Upper lobe of right lung (tissue), 1 donor: ENCODE results near the gene TMEM209. TPM values are rescaled to one million over a fixed set of nuclear protein-coding genes. Genes with fewer than 3 reads are reported as not detected.

ENCODE experiments used
- ATAC-seq: fragments of 200-7000 bp; cut with Tn5 transposase; one replicate; pipeline ENCODE4 v1.9.1; 2020; ENCODE audit warnings: mild to moderate bottlenecking, moderate library complexity
- DNase-seq: peaks from one replicate; pipeline ENCODE4 v3.0.0-alpha.2; 2020
- H3K27ac ChIP-seq: fragments of 200-600 bp; one replicate; pipeline ENCODE4 v1.8.0; 2022
- H3K27me3 ChIP-seq: fragments of 200-600 bp; one replicate; pipeline ENCODE4 v1.8.0; 2022; ENCODE audit warnings: mild to moderate bottlenecking
- H3K36me3 ChIP-seq: fragments of 200-600 bp; one replicate; pipeline ENCODE4 v1.8.0; 2022
- H3K4me1 ChIP-seq: fragments of 200-600 bp; one replicate; pipeline ENCODE4 v1.8.0; 2022
- H3K4me3 ChIP-seq: fragments of 200-600 bp; one replicate; pipeline ENCODE4 v1.8.0; 2022; ENCODE audit warnings: mild to moderate bottlenecking
- H3K9me3 ChIP-seq: fragments of 200-600 bp; one replicate; pipeline ENCODE4 v1.8.0; 2022
- intact Hi-C: fragments of 100-400 bp; cut with DNase I; formaldehyde crosslinking; loops from one replicate; pipeline ENCODE4 v1.11.0; 2022
- total RNA-seq: library from RNA; stranded (reverse); fragmentation: NEBNext Ultra II Directional; extraction: Animal tissue kit (Norgen Biotek cat#: 25700); gene quantifications from one replicate; pipeline ENCODE4 v1.2.1, GENCODE V29; 2021
- TF ChIP-seq, protein P1 (sequence below): fragments of 200-600 bp; IDR thresholded peaks from one replicate; pipeline ENCODE4 v1.8.0; 2022; ENCODE audit warnings: antibody characterized with exemption
- donor health status: DM: no; HTN: yes; CAD: no; lungs with severe emphysema.

TMEM209 gene
- total RNA-seq, 1 donor from 2014 or later: 18.3 TPM

DNA sequence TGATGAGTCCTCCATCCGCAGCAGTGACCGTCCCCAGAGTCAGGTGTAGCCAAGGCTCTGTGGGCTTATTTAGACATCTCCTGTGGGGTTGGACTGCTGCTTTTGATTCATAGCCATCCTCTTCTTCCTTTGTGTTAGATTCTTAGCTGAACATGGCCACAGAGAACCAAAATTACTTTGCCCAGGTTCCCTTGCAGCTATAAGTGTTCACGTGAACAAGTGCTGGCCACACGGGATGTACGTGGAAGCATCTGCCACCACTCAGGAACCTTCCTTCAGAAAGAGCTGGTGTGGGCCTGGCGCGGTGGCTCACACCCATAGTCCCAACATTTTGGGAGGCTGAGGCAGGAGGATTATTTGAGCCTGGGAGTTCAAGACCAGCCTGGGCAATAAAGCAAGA lies 49.1 kb downstream of the TMEM209 start:
- H3K4me3 ChIP-seq: no peak overlapping the region
- no peak for ATAC-seq
- H3K27ac ChIP-seq: no peak overlapping the region
- intact Hi-C loops: no loop called here
- no peaks in the 10 kb centered on the region for H3K4me1 ChIP-seq
- DNase-seq: no peak
- TF ChIP-seq, protein P1, sequence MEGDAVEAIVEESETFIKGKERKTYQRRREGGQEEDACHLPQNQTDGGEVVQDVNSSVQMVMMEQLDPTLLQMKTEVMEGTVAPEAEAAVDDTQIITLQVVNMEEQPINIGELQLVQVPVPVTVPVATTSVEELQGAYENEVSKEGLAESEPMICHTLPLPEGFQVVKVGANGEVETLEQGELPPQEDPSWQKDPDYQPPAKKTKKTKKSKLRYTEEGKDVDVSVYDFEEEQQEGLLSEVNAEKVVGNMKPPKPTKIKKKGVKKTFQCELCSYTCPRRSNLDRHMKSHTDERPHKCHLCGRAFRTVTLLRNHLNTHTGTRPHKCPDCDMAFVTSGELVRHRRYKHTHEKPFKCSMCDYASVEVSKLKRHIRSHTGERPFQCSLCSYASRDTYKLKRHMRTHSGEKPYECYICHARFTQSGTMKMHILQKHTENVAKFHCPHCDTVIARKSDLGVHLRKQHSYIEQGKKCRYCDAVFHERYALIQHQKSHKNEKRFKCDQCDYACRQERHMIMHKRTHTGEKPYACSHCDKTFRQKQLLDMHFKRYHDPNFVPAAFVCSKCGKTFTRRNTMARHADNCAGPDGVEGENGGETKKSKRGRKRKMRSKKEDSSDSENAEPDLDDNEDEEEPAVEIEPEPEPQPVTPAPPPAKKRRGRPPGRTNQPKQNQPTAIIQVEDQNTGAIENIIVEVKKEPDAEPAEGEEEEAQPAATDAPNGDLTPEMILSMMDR: no peak
- H3K9me3 ChIP-seq: no peaks in the 10 kb centered on the region
- no peaks in the 10 kb centered on the region for H3K27me3 ChIP-seq
- H3K36me3 ChIP-seq: peaks cover 7% of the 10 kb centered on the region

DNA sequence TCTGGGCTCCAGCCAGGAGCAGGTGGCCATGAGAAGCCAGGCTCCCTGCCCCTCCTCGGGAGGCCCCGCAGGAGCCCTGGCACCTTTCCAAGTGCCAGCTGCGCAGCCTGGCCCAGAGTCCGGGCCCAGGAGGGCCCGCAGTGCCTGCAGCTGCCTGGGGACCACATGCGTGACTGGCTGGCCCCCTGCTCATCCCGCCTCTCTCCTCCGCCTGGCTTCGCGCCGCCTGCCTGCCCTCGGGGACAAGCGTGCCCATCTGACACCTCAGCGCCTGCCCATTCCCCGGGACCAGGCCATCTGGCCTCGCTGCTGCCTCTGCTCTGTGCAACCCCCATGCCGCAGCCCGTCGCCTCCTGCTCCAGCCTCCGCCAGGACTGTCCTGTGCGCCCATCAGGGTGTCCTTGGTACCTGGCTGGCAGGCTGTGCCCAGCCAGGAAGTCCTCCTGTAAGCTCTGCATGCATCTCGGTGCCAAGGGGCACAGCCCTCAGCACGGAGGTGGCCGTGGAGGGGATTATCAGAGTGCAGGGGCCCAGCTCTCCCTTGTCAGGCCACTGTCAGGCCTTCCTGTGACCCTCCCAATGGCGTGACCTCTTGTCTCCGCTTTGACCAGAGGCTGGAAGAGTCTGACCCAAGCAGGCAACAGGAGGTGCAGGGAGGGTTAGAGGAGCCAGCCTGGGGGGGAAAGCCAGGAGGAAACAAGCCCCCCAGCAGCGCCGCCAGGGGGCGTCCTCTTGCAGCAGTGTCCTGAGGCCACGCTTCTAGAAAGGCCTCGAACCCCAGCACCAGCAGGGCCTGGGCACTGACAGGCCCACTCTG lies 50.5 kb downstream of the TMEM209 start:
- ATAC-seq: peak; percentile 2
- TF ChIP-seq, protein P1: no peak
- peaks cover under 1% of the 10 kb centered on the region for H3K36me3 ChIP-seq
- no peaks in the 10 kb centered on the region for H3K4me1 ChIP-seq
- DNase-seq: no peak
- no peaks in the 10 kb centered on the region for H3K9me3 ChIP-seq
- intact Hi-C loops: no loop called here
- no peak overlapping the region for H3K4me3 ChIP-seq
- H3K27ac ChIP-seq: no peak overlapping the region
- no peaks in the 10 kb centered on the region for H3K27me3 ChIP-seq

DNA sequence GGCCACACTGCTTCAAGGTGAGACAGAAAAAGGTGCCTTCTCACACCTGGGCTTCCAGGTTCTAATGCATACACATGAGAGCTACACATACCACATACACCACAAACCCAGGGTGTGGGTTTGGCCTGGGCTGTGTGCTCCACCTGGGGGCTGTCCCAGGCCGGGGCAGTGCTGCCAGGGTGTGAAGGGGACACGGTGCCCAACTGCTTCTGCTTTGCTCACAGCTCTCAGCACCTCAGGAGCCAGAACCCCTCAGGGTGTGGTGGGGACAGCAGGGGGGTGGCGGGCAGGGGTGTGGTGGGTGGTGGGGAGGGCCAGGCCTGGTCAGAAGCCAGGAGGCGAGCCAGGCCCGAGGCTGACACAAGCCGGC lies 51.1 kb downstream of the TMEM209 start:
- TF ChIP-seq, protein P1: no peak
- peak; percentile 87 for ATAC-seq
- Histone ChIP-seq H3K36me3 (no peaks in the 10 kb centered on the region), H3K9me3 (no peaks in the 10 kb centered on the region), H3K4me3 (no peak overlapping the region), H3K4me1 (no peaks in the 10 kb centered on the region), H3K27ac (peak overlapping the region; percentile 55), H3K27me3 (no peaks in the 10 kb centered on the region)
- intact Hi-C loops: no loop called here
- DNase-seq: peak; percentile 83

DNA sequence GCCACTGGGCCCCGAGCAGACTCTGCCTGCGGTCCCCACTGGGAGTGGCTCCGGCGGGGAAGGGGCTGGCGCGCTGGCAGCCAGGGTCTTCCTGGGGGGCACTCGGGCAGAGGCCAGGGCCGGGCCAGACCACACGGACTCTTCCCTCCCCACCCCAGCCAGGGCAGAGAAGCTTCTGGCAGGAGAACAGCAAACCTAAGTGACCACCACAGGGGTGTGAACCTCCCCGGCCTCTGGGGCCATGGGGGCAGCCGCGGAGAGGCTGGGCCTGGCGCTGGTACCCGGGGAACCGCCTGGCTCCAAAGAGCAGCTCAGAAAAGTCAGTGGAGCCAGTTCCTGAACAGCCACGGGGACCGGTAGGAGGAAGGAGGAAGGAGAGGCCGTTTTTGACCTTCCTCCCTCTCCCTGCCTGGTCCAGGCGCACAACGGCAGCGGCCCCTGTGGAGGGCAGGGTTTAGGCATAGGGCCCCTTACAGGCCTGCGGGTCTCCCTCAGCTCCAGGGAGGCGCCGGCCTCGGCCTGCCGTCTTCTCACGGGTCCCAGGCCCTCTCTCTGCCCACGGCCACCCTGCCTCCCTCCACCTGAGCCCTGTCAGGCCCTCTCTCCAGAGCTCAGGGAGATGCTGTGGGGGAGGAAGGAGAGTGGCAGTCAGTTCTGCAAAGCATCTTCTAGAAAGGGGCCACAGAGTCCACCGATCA lies 51.8 kb downstream of the TMEM209 start:
- Histone ChIP-seq H3K27ac (peak overlapping the region; percentile 55), H3K4me1 (no peaks in the 10 kb centered on the region), H3K4me3 (no peak overlapping the region), H3K27me3 (no peaks in the 10 kb centered on the region), H3K9me3 (no peaks in the 10 kb centered on the region), H3K36me3 (no peaks in the 10 kb centered on the region)
- DNase-seq (no peak), ATAC-seq (no peak)
- intact Hi-C loops: no loop called here
- TF ChIP-seq, protein P1: no peak

DNA sequence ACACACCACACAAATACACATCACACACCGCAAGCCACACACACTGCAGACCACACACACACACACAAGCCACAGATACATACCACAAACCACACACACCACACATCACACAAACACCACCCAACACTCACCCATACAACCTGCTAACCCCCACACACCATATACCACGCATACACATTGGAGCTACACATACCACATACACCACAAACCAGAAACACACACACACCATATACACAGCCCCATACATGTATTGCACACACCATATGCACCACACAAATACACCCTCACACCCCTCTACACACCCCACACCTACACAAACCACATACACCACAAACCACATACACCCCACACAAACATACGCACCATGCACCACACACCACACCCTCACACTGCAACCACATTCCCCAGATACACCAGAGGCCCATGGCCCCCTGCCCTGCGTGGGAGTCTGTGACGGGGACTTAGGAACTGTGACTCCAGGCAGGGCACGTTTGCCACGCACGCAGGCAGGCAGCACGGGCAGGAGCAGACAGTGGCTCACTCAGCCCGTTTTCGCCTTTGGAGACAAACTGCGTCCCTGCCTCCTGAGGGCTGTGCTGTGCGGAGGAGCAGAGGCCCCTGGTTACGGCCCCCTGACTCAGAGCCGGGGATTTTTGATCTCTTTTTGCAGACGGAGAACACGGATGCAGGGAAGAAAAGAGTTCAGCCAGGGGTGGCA lies 52.6 kb downstream of the TMEM209 start:
- Histone ChIP-seq H3K4me1 (no peaks in the 10 kb centered on the region), H3K9me3 (no peaks in the 10 kb centered on the region), H3K27ac (no peak overlapping the region), H3K4me3 (no peak overlapping the region), H3K36me3 (no peaks in the 10 kb centered on the region), H3K27me3 (no peaks in the 10 kb centered on the region)
- ATAC-seq (no peak), DNase-seq (no peak)
- TF ChIP-seq, protein P1: no peak
- intact Hi-C loops: no loop called here
